Small intestine (tissue), 7 donors: ENCODE measurements around the gene SCAANT1. TPM values are rescaled to one million over a fixed set of nuclear protein-coding genes. Genes with fewer than 3 reads are reported as not detected.

ENCODE experiments used
- DNase-seq, 2 donors: peaks; one replicate each; pipeline versions ENCODE4 v3.0.0 to v3.0.0-alpha.2; 2013
- FAIRE-seq: peaks from 2 replicates; lab custom pipeline; 2012; peaks lifted over from hg19 to GRCh38; lab: Jason Lieb, UNC
- H3K27ac ChIP-seq, 3 donors: one replicate each; pipeline ENCODE4 v1.5.1; 2013; ENCODE audit warnings: low read length in 2 of 3, mild to moderate bottlenecking in 2 of 3, control low read depth in 1 of 3, inconsistent platforms in 1 of 3, low read depth in 1 of 3, moderate library complexity in 1 of 3
- H3K27me3 ChIP-seq, 3 donors: one replicate each; pipeline ENCODE4 v1.6.1; 2013; ENCODE audit warnings: low read length in 3 of 3, inconsistent platforms in 1 of 3; ENCODE audit not compliant: control insufficient read depth in 3 of 3, insufficient read depth in 3 of 3
- H3K36me3 ChIP-seq, 3 donors: one replicate each; pipeline ENCODE4 v1.6.1; 2013; ENCODE audit warnings: low read length in 3 of 3, inconsistent platforms in 1 of 3, low read depth in 1 of 3, mild to moderate bottlenecking in 1 of 3, moderate library complexity in 1 of 3; ENCODE audit not compliant: control insufficient read depth in 3 of 3, insufficient read depth in 2 of 3
- H3K4me1 ChIP-seq, 3 donors: one replicate each; pipeline ENCODE4 v1.6.1; 2013; ENCODE audit warnings: low read length in 2 of 3, inconsistent platforms in 1 of 3, low read depth in 1 of 3, mild to moderate bottlenecking in 1 of 3, moderate library complexity in 1 of 3; ENCODE audit not compliant: control insufficient read depth in 3 of 3, insufficient read depth in 2 of 3
- H3K4me3 ChIP-seq, 3 donors: one replicate each; pipeline ENCODE4 v1.5.1; 2013; ENCODE audit warnings: low read length in 3 of 3, control low read depth in 1 of 3, inconsistent platforms in 1 of 3, low read depth in 1 of 3, mild to moderate bottlenecking in 1 of 3, moderate library complexity in 1 of 3
- H3K9me3 ChIP-seq, 2 donors: one replicate each; pipeline ENCODE4 v1.6.1; 2013; ENCODE audit warnings: low read depth in 1 of 2, low read length in 1 of 2; ENCODE audit not compliant: control insufficient read depth in 2 of 2, insufficient read depth in 1 of 2
- WGBS, 3 donors: extraction: QIAGEN DNeasy Blood & Tissue Kit; methylation state at CpG; one replicate each; pipeline ENCODE4 v1.1.7; 2013; 5-methylcytosine and 5-hydroxymethylcytosine counted together
- polyA plus RNA-seq, 4 donors: library from polyadenylated mRNA; stranded (reverse) in 3 of 4; unstranded in 1 of 4; fragments of 200-250 nt in 3 of 4; fragments of 120-200 nt in 1 of 4; gene quantifications; one replicate each; pipeline versions ENCODE4 v1.2.1 to v1.2.3, GENCODE V29; 2013
- donor health status: healthy with polysubstance abuse.
- donor health status: control.
- donor health status: control.
- donor health status: Bipolar disorder and iron deficiency.
- donor health status: healthy.

The SCAANT1 gene
- polyA plus RNA-seq, 4 donors = 1.1 TPM; not detected in 3

DNA sequence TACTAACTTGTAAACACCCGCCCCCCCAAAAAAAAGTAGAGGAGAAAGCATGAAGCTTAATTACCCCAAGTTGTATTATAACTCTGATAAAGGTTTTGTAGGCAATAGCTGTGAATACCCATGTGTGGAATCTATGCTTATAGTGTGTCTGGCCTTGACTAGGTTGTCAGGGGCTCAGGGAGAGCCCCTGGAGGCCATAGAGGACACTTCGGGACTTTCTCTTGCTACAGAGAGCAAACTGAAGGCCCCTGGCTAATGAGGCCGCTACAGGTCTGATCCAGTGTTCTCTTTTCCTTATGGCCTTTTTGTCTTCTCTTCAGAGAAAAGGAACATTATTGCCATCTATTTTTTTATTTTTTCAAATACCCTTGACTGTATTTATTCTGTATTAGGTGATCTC lies 19.1 kb upstream of the SCAANT1 start:
- WGBS, 3 donors = 90 to 96% (median 93%) methylated on average over 3 of the region's 3 CpGs
- H3K36me3 ChIP-seq = peaks cover 0 to 10% (median 2%) of the 10 kb centered on the region in 3 donors
- no peak overlapping the region for H3K27ac ChIP-seq
- no peak for FAIRE-seq
- no peak overlapping the region for H3K4me3 ChIP-seq
- H3K4me1 ChIP-seq = peaks cover 1 to 7% (median 5%) of the 10 kb centered on the region in 3 donors
- H3K9me3 ChIP-seq = no peaks in the 10 kb centered on the region
- no peaks in the 10 kb centered on the region for H3K27me3 ChIP-seq
- no peak for DNase-seq

DNA sequence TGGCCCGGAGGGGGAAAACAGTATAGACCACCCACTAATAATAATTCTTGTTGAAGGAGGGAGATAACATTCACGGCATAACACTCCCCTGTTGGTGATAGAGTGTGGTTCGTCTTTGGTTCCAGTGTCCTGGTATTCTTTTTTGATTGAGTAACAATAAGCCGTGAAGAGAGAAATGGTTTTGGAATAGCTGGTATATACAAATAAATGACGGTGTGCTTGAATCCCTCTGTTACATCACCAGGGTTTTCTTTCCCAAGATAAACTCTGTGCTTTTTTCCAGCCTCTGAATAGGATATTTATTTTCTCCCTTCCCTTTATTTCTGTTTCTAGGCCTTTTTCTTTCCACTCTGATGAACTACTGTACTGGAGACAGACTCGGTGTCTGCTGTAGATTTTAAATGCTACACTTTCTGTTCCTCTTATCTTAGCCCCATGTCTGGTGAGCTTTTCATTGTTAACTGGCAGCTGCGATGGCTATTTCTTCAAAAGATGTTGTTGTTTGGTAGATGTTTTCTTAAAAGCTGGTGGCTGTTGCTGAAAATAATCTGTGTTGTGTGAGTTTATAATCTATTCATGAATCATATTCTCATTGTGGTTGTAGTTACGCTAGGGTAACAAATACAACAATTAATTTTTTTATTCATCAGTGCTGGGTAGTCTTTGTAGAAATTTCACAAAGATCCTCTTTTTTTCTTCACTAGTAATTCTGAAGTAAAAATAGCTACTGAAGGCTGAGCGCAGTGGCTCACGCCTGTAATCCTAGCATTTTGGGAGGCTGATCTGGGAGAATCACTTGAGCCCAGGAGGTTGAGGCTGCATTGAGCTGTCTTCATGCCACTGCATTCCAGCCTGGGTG lies 15.5 kb upstream of the SCAANT1 start:
- H3K9me3 ChIP-seq = no peaks in the 10 kb centered on the region
- FAIRE-seq = no peak
- peaks cover 2 to 24% (median 9%) of the 10 kb centered on the region in 3 donors for H3K36me3 ChIP-seq
- H3K4me3 ChIP-seq = no peak overlapping the region
- 71 to 88% (median 85%) methylated on average over 10 of the region's 10 CpGs for WGBS, 3 donors
- no peaks in the 10 kb centered on the region for H3K4me1 ChIP-seq
- no peak for DNase-seq
- H3K27ac ChIP-seq = no peak overlapping the region
- no peaks in the 10 kb centered on the region for H3K27me3 ChIP-seq

DNA sequence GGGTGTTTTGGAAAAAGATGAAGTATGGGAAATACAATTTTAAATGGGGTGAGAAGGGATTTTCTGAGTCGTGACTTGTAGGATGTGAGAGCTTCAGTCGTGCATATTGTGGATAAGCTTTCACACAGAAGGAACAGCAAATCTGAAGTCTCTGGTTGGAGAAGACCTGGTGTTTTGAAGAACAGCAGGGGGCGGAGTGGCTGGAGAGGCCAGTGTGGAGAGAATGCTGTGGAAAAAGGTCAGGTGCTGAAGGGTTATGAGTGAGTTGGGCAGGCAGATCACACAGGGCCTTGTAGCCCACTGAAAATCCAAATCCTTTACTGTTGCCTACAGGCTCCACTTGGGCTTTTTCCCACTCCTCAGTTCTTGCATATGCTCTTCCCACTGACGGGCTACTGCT lies 14.1 kb upstream of the SCAANT1 start:
- Histone ChIP-seq H3K27ac (no peak overlapping the region), H3K9me3 (no peaks in the 10 kb centered on the region), H3K4me1 (no peaks in the 10 kb centered on the region), H3K4me3 (no peak overlapping the region), H3K27me3 (no peaks in the 10 kb centered on the region), H3K36me3 (peaks cover 2 to 29% (median 15%) of the 10 kb centered on the region in 3 donors)
- 96 to 99% (median 96%) methylated on average over 4 of the region's 4 CpGs for WGBS, 3 donors
- FAIRE-seq (no peak), DNase-seq (no peak)

DNA sequence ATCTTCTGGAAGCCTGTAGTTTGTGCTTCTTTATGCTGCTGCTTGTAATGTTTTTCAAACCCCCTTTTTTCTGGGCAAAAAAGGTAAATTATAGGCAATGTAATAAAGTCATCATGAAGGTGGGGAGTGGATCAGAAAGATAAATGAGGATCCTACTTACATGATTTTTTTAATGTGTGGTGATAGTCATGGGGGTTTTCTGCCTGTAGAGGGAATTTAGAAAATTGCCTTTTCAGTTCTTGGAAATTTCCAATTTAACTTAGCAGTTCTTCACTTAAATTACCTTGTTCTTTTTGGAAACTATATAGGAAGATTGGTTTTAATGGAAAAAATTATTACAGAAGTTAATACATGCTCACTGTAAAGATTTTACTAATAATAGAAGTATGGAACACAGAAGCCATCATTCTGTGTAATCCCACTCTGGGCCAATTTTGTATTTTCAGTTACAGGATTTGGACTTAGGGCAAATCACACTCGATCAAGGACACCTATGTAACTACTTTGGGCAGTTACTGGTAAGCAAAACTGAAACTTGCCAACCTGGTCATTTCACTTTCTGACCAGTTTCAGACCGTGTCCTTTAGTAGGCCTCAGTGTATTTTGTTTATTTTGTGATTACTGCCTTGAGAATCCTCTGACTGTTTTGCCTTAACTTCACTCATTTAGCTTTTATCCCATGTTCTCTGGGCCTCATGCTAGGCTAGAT lies 10.5 kb upstream of the SCAANT1 start:
- H3K4me1 ChIP-seq = no peaks in the 10 kb centered on the region
- H3K9me3 ChIP-seq = no peaks in the 10 kb centered on the region
- no peak overlapping the region for H3K27ac ChIP-seq
- no peaks in the 10 kb centered on the region for H3K27me3 ChIP-seq
- H3K4me3 ChIP-seq = no peak overlapping the region
- no peak for DNase-seq
- no peak for FAIRE-seq
- WGBS, 3 donors = 59 to 73% (median 66%) methylated on average over 2 of the region's 2 CpGs
- H3K36me3 ChIP-seq = peaks cover 0 to 31% (median 21%) of the 10 kb centered on the region in 3 donors

DNA sequence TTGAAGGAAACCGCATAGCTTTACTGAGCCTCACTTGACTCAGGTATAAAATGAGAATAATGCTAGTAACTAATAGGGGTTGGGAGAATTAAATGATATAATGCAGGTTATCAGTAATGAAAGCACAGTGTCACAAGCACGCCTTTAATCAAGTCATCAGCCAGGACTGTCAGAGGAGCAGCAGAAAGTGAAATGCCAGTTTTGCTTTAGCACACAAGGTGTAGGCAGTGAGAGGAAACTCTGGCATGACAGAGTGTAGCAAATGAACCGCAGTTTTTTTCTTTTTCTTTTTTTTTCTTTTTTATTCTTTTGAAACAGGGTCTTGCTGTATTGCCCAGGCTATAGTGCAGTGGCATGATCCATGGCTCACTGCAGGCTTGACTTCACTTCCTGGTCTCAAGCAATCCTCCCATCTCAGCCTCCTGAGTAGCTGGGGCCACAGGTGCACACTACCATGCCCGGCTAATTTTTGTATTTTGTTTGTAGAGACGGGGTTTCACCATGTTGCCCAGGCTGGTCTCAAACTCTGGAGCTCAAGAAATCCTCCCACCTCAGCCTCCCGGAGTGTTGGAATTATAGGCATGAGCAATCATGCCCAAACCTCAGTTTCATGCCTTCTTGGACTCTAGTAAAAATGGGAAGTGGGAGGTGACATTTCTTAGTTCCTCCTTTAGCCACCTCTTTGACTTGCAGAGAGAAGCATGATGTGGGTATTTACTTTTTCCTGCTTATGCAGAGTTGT lies 9.7 kb upstream of the SCAANT1 start:
- DNase-seq (no peak), FAIRE-seq (no peak)
- H3K4me1 ChIP-seq = no peaks in the 10 kb centered on the region
- no peaks in the 10 kb centered on the region for H3K27me3 ChIP-seq
- no peak overlapping the region for H3K4me3 ChIP-seq
- no peak overlapping the region for H3K27ac ChIP-seq
- peaks cover 0 to 33% (median 23%) of the 10 kb centered on the region in 3 donors for H3K36me3 ChIP-seq
- 84 to 96% (median 90%) methylated on average over 6 of the region's 6 CpGs for WGBS, 3 donors
- no peaks in the 10 kb centered on the region for H3K9me3 ChIP-seq

DNA sequence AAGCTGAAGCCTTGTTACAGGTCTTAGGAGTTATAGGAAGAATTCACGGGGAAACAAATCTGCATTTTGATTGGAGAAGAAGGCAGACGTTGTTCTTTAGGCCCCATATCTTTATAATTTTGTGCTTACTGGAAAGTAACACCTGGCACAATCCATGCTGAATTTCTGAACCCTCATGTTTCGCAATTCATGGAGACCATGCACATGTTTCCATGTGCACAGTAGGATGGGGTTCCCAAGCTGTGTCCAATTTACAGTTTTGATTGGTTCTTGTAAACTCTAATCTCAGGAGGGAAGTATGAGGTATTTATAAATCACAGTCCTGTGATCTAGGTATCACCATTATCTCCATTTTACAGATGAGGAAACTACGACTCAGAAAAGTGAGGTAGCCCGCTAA lies 7.8 kb upstream of the SCAANT1 start:
- H3K9me3 ChIP-seq = no peaks in the 10 kb centered on the region
- no peak overlapping the region for H3K4me3 ChIP-seq
- DNase-seq (no peak), FAIRE-seq (no peak)
- H3K27me3 ChIP-seq = no peaks in the 10 kb centered on the region
- WGBS, 3 donors = 88 to 92% (median 90%) methylated on average over 5 of the region's 5 CpGs
- H3K27ac ChIP-seq = no peak overlapping the region
- H3K36me3 ChIP-seq = peaks cover 0 to 29% (median 19%) of the 10 kb centered on the region in 3 donors
- H3K4me1 ChIP-seq = no peaks in the 10 kb centered on the region

DNA sequence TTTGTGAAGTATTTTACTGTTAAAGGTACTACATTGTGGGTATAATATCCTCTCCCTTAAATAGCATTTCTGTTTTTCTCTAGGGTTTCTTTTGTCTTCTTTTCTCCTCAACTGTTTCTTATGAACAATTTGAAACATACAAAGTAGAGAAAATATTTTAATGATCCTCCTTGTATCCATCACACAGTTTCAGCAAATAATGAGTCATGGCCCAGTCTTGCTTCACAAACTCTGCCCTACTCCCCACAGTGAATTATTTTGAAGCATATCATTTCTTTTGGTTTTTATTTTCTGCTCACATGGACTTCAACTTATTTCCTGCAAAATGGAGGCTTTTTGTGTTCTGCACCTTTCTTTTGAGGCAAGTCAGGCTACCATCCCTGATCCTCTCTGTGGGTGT lies 6.1 kb upstream of the SCAANT1 start:
- DNase-seq = no peak
- no peak for FAIRE-seq
- H3K27ac ChIP-seq = no peak overlapping the region
- H3K4me1 ChIP-seq = peaks cover 2 to 4% (median 2%) of the 10 kb centered on the region in 3 donors
- no peaks in the 10 kb centered on the region for H3K9me3 ChIP-seq
- H3K4me3 ChIP-seq = no peak overlapping the region
- H3K27me3 ChIP-seq = no peaks in the 10 kb centered on the region
- peaks cover 0 to 24% (median 19%) of the 10 kb centered on the region in 3 donors for H3K36me3 ChIP-seq

DNA sequence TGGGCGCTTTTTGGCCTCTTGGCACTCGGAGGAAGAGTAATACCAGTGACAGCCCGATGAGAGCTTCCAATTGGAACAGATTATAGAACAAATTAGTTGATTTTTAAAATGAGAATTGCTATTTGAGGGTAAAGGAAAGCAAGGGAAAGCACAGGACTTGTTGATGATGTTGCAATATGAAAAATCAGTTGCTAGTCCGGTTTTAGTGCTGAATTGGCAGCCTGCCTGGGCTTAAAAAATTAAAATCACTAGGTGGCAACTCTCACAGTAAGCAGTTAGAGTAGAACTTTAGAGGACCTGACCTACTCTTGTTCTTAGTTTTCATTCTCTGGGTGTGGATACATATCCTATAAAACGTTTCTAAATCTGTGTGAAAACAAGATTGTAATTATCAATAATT lies 2.1 kb upstream of the SCAANT1 start:
- no peaks in the 10 kb centered on the region for H3K9me3 ChIP-seq
- no peaks in the 10 kb centered on the region for H3K27me3 ChIP-seq
- peaks cover 0 to 18% (median 5%) of the 10 kb centered on the region in 3 donors for H3K36me3 ChIP-seq
- peak; percentile 31 to 46 for DNase-seq
- H3K27ac ChIP-seq = no peak overlapping the region
- H3K4me3 ChIP-seq = peak overlapping the region in 1 of 3 donors; percentile 89
- H3K4me1 ChIP-seq = peaks cover 2 to 7% (median 2%) of the 10 kb centered on the region in 3 donors
- 18 to 48% (median 26%) methylated on average over 5 of the region's 5 CpGs for WGBS, 3 donors
- FAIRE-seq = no peak
